NCI-H748 treated with DMSO at 0.1 percent for 48 hours (cell line): ENCODE results near the gene DGKH.

ENCODE experiments used
- DNase-seq: peaks from one replicate; lab custom pipeline; 2025; lab: John Stamatoyannopoulos, UW

DGKH gene

DNA sequence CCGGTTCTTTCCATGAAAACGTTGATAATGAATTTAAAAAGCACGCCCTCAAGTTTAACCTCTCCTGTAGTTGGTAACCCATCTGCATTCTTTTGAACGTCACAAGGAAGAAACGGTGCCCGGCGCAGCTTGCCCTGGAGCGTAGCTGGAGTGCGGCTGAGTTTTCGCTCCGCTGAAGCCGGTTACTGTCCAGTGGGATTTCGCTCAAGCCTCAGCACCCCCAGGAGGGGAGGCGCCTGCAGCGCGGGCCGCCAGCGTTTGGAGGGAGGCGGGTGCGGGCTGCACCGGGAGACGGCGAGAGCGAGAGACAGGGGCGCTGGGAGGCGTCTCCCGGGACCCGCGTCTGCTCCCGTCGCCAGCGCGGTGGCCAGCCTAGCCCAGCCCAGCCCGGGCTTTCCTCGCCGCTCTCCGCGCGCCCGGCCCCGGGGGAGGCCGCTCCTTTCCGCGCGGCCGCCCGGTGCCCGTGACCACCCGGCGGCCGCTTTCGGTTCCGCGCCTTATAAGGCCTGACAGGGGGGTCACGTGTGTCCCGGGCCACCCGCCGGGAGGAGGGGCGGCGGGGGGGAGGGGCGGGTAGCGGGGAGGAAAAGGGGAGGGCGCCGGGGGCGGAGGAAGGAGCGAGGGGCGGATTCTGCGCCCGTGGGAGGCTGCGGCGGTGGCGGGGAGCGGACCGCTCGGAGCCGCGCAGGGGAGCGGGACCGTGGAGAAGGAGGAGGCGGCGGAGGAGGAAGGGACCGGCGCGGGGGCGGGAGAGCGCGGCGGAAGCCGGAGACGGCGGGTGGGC lies 8.3 kb upstream of the DGKH start:
- no peak for DNase-seq

DNA sequence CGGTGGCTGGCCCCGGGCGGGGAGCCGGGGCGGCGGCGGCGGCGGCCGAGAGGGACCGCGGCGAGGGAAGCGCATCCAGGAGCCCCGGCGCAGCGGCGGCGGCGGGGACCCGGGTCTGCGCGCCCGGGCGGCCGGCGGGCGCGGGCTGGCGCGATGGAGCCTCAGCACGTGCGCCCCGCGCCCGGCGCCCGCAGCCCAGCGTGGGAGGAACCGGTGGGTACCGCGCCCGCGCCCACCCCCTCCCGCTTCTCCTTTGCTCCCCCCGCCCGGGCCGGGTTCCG lies 7.8 kb upstream of the DGKH start:
- DNase-seq: no peak

GRCh38 chr13:42041011-42041683 lies 7.3 kb upstream of the DGKH start:
- DNase-seq: peak; percentile 52

DNA sequence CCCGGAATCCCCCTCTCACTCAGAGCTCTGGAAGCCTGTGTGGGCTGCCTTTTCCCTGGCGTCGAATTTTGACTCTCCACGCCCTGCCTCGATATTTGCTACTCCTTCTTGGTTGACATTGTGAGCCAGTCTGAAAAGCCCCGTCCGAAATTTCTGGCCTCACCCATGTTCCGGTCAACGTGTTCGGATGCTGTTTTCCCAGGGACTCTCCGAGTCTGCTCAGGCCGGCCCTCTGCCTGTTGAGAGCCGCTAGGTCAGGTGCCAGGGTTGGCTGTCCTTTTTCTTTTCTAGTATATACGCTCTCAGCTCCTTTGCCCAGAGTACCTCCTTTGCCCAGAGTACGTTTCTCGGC lies 6.8 kb upstream of the DGKH start:
- DNase-seq: peak; percentile 52

DNA sequence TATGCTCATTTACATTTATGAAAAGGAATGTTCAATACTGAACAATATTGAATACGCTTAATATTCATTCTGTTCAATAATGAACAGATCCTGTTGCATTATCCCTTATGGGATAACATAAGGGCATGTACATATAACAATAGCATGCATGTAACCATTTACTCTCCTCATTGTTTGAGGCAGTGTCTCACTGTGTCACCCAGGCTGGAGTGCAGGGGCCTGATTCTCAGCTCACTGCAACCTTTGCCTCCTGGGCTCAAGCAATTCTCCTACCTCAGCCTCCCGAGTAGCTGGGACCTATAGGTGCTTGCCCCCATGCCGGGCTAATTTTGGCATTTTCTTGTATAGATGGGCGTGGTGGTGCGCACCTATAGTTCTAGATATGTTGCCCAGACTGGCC lies 4.8 kb upstream of the DGKH start:
- DNase-seq: no peak

DNA sequence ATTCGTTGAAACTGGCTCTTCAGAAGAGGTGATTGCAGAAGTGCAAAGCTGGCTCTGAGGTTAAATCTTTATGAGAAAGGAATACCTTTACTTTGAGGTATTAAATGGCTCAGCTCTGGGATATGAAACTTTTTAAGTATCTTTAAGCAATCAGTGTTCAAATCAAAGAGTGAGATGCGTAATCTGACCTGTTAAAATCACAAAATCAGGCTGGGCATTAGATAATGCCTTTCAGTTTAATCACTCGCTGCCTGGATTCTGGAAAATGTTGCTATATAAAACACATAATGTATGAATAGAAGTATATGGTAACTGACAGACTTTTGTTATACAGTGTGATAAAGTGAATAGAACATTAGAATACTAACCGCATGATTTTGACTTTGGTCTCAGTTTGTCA lies 2.0 kb upstream of the DGKH start:
- DNase-seq: no peak

DNA sequence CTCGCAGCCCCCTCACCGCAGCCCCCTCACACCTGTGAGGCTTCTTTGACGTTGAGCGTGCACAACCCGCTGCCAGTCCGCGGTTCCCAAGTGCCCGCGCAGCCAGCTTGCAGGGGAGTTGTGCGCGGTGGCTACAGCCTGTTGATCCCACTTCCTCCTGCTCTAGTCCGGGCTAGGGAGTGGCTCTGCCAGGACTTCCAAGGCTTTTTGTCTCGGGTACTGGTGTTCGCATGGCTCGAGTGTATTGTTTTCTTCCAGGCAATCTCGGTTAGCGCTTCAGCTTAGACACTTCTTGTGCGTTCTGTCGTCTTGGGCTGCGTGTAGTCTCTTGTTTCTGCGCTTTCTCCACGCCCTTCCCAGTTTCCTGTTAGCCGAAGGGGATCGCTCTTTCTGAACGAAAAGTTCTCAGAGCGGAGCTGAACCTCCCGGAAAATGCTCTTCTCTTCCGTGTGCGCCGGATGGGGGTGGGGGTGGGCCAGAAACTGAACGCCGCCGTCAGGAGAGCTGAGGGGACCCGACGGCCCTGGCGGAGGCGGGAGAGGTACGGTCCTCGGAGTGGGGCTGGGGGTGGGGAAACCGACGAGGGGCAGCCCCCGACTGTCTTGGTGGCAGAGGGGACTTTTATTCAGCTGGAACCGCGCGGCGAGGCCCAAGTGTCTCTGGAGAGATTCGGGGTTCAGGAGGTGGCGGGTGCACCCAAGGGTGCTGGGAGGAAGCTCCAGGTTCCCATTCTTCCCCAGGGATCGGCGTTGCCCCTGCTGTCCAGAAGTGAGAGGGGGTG lies 697 bp upstream of the DGKH start:
- DNase-seq: peak; percentile 48

DNA sequence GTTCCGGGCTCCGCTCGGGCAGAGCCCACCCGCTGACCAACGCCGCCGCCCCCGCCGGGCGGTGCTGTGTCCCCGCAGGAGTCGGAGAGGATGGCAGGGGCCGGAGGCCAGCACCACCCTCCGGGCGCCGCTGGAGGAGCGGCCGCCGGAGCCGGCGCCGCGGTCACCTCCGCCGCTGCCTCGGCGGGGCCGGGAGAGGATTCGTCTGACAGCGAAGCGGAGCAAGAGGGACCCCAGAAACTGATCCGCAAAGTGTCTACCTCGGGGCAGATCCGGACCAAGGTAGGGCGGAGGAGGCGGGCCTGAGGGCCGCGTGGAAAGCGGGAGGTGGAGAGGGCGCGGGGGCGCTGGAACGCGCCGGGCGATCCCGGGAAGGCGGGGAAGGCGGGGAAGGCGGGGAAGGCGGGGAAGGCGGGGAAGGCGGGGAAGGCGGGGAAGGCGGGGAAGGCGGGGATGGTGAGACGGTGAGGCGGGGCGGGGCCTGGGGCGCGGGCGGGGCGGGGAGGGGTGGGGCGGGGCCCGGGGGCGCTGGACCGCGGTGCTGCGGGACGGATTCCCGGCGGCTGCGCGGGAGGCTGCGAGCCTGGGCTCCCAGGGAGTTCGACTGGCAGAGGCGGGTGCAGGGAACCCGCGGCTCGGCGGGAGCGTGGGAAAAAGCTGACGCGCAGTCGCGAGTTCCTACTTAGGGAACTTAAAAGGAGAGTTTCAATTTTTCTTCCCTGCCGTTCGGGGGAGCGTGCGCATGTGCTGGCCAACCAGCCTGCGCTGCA lies 421 bp downstream of the DGKH start:
- peak; percentile 64 for DNase-seq

- no peak for DNase-seq
Measured at GRCh38 chr13:42049454-42049813, 986 bp downstream of the DGKH start.

DNA sequence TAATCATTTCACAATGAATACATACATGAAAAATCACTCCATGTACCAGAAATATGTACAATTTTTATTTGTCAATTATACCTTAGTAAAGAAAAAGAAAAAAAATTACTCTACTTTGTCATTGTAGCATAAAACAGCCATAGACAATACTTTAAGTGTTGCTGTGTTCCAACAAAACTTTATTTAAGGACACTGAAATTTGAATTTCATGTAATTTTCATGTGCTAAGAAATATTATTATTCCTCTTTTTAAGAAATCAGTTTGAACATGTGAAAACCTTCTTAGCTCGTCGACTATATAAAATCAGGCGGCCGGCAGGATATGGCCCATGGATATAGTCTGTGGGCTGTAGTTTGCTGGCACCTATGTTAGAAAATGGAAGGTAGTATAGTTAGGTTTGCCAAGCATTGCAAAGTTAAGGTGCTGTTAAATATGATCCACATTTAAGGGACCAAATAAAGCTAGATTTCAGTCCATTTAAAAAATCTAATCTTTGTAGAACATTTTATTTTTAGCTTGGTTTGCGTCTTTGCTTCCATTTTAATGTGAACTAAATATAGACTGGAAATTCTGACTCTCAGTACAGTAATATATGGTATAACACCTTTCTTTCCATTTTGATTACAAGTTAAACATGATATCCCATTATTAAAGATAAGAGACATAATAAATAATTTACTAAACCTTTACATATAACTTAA lies 6.5 kb downstream of the DGKH start:
- DNase-seq: no peak

DNA sequence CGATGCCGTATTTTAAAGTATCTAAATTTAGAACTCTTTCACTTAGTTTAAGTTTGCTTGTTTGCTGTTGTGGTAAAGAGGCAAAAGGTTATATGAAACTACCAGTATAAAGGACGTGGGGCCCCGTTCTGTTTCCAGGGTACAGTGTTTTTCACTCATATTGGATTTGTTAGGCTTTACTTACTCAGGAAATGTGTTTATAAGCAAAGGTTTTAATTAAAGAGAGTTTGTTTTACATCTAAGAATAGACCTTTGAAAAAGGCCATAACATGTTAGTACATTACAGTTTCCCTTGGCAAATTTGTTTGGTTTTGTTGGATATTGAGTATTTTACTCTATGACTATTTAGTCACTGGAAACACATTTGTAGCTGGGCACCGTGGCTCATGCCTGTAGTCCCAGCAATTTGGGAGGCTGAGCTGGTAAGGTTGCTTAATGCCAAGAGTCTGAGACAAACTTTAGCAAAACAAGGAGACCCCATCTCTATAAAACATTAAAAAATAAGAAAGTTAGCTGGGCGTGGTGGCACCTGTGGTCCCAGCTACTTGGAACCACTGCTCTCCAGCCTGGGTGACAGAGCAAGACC lies 7.1 kb downstream of the DGKH start:
- DNase-seq: no peak

- DNase-seq: no peak
Measured at GRCh38 chr13:42056146-42056545, 7.7 kb downstream of the DGKH start.

DNA sequence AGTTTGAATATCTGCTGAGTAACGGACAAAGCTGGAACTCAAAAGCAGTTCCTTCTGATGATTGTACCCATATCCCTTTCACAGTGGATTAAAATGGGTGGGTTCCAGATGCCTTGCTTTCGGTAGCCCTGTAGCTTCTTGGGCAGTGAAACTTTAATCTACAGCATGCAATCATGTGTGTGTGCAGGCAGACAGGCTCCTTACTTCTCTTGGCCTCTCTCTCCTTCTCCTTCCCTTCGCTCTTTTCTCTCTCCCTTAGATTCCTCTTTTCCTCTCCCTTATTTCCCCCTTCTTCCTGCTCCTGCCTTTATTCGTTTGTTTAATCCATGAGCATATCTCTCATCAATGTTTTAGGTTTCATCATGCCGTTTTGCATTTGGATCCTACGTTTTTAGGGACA lies 8.1 kb downstream of the DGKH start:
- DNase-seq: no peak

GRCh38 chr13:42057918-42058530 lies 9.6 kb downstream of the DGKH start:
- no peak for DNase-seq

DNA sequence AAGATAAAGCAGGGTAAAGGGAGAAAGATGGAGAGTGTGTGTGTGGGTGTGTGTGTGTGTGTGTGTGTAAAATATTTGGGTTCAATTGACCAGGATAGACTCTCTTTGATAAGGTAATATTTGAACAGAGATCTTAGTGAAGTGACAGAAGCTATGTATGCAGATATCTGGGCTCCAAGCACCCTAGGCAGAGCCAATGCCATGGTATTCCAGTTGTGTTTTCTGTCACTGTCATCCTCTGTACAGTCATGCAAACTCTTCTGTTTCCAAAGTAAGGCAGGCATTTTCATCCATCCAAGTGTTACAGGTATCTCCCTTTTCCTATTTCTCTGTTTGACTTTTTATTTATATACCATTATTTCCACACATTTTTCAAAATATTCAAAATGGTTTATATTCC lies 13.5 kb downstream of the DGKH start:
- no peak for DNase-seq

DNA sequence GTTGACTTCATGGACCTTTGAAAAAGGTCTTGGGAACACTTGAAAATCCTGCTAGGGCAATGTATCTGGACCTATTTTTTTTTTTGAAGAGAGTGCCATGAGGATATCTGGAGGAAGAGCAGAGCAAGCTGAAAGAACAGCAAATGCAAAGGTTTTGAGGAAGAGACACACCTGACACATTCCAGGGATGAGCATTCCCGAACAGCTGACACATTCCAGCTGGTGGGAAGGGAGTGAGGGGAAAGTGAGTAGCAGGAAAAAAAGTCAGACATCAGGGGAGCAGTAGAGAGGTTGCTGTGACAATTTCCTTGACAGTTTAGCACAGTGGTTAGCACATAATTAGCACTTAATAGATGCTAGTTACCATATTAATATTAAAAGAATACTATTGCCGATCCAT lies 14.7 kb downstream of the DGKH start:
- DNase-seq: no peak

DNA sequence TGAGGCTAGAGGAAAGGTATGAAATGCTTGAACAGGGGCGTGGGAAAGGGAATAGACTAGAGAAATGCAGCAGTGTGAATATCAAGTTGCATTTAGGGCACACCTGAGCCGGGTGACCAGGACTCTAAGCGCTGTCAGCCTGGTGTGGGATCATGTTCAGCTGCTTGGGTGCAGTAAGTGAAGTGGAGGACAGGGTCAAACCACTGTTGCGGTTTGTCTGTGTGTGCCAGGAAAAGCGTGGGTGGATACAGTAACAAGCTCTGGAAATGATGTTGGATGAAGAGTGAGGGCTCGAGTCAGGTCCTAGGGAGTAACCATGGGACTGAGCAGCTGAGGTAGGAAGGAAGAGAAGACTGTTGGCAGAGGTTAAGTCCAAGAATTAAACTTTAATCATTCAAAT lies 15.8 kb downstream of the DGKH start:
- no peak for DNase-seq

GRCh38 chr13:42064966-42065365 lies 16.5 kb downstream of the DGKH start:
- DNase-seq: no peak

DNA sequence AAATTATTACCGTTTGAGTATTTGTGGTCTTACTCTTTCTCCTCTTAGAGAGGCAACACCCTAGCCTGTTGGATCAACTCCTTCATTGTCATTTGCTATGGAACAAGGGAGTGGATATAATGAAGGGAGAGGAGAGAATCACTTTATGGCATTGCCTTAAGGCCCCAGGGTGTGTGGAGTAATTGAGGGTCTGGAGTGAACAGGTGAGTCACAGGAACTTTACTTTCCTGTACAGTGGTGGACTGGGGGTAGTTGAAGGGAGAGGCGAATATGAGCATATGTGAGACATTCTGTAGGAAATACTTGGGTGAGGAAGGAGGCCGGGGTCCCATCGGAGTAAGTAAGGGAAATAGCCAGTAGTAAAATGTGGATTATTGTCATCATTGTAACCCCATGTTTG lies 17.0 kb downstream of the DGKH start:
- no peak for DNase-seq

GRCh38 chr13:42066542-42066941 lies 18.1 kb downstream of the DGKH start:
- no peak for DNase-seq

DNA sequence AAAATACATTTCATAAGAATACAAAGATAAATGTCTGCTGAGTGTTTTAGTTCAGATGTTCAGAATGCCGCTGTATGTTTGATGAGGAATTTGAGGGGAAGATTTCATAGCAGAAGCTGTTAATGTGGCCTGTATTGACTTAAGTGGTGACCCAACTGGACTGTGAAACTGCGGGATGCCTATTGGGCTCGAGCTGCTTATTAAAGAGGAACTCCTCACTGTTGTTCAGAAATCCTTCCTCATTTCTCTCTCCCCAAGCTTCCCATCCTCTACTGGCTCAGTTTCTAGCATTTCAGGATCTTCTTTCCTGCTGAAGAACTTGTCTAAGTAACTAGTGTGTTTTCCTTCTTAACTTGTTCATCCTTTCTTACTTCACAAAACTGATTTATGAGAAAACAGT lies 20.4 kb downstream of the DGKH start:
- no peak for DNase-seq
